ENCODE measurements around the gene DEFB123.

DNA sequence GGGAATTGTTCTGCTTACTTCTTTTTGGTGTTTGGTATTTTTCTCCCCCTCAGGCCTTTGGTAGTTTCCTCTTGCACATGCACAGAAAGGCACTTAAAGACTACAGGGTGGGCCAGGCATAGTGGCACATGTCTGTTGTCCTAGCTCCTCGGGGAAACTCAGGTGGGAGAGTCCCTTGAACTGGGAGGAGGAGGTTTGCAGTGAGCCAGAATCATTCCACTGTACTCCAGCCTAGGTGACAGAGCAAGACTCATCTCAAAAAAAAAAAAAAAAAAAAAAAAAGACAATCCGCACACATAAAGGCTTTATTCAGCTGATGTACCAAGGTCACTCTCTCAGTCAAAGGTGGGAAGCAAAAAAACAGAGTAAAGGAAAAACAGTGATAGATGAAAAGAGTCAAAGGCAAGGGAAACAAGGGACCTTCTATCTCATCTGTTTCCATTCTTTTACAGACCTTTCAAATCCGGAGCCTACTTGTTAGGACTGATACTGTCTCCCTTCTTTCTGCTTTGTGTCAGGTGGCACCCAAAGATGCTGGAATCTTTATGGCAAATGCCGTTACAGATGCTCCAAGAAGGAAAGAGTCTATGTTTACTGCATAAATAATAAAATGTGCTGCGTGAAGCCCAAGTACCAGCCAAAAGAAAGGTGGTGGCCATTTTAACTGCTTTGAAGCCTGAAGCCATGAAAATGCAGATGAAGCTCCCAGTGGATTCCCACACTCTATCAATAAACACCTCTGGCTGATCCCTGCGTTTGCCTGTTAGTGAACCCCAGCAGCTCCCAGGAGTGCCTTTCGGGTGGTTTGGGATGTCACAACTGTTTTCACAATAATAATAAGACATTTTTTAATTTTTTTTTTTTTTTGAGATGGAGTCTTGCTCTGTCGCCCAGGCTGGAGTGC, 9.3 kb downstream of the DEFB123 start:
- no peak for TF ChIP-seq EZH2phosphoT487 (IDR thresholded peaks at IDR 0.05; ENCODE audit: borderline replicate concordance)
- TF ChIP-seq CTCF (conservative IDR thresholded peaks at IDR 0.05; ENCODE audit: low read length), result no peak
